Endothelial cell (in vitro differentiated cells): ENCODE results near the gene SRRM4. TPM values are rescaled to one million over a fixed set of nuclear protein-coding genes. Genes with fewer than 3 reads are reported as not detected.

Source experiments
- DNase-seq: peaks from one replicate; pipeline ENCODE4 v3.0.0; 2021; ENCODE audit warnings: low spot score
- H3K27ac Mint-ChIP-seq: one replicate; pipeline ENCODE4 v1.8.0; 2021; ENCODE audit warnings: mixed read lengths, inconsistent platforms; ENCODE audit not compliant: unreplicated experiment
- H3K27me3 Mint-ChIP-seq: one replicate; pipeline ENCODE4 v1.8.0; 2021; ENCODE audit warnings: mild to moderate bottlenecking, moderate library complexity, mixed read lengths, inconsistent platforms; ENCODE audit not compliant: unreplicated experiment
- H3K36me3 Mint-ChIP-seq: one replicate; pipeline ENCODE4 v1.8.0; 2021; ENCODE audit warnings: mild to moderate bottlenecking, low read depth, mixed read lengths, inconsistent platforms; ENCODE audit not compliant: unreplicated experiment
- H3K4me1 Mint-ChIP-seq: one replicate; pipeline ENCODE4 v1.8.0; 2021; ENCODE audit warnings: mild to moderate bottlenecking, mixed read lengths, inconsistent platforms; ENCODE audit not compliant: unreplicated experiment
- H3K4me3 Mint-ChIP-seq: one replicate; pipeline ENCODE4 v1.8.0; 2021; ENCODE audit warnings: mild to moderate bottlenecking, mixed read lengths, inconsistent platforms; ENCODE audit not compliant: unreplicated experiment
- H3K9me3 Mint-ChIP-seq: one replicate; pipeline ENCODE4 v1.8.0; 2021; ENCODE audit warnings: mixed read lengths, inconsistent platforms; ENCODE audit not compliant: unreplicated experiment
- CTCF ChIP-seq: fragments of 200-600 bp; sonication (generic); IDR thresholded peaks from one replicate; pipeline ENCODE4 v1.5.0; 2021; ENCODE audit warnings: antibody characterized with exemption; ENCODE audit not compliant: unreplicated experiment
- total RNA-seq: library from RNA; stranded (reverse); fragmentation: NEBNext Ultra II Directional; extraction: Animal tissue kit (Norgen Biotek cat#: 25700); gene quantifications from one replicate; pipeline ENCODE4 v1.2.1, GENCODE V29; 2021; ENCODE audit not compliant: unreplicated experiment

The SRRM4 gene
- total RNA-seq, 1 donor from 2014 or later = 3.6 TPM

- DNase-seq = no peak
- no peak for TF ChIP-seq CTCF
- no peaks in the 10 kb centered on the region for H3K36me3 Mint-ChIP-seq
- peaks cover 11% of the 10 kb centered on the region for H3K4me1 Mint-ChIP-seq
- H3K27ac Mint-ChIP-seq = no peak overlapping the region
- no peaks in the 10 kb centered on the region for H3K9me3 Mint-ChIP-seq
- peaks cover 8% of the 10 kb centered on the region for H3K27me3 Mint-ChIP-seq
- H3K4me3 Mint-ChIP-seq = no peak overlapping the region
Measured at GRCh38 chr12:119177056-119177325, 195.7 kb downstream of the SRRM4 start.

- Mint-ChIP-seq H3K27me3 (peaks cover 8% of the 10 kb centered on the region), H3K4me1 (peaks cover 11% of the 10 kb centered on the region)
Measured at GRCh38 chr12:119177724-119178380, 196.5 kb downstream of the SRRM4 start.

DNA sequence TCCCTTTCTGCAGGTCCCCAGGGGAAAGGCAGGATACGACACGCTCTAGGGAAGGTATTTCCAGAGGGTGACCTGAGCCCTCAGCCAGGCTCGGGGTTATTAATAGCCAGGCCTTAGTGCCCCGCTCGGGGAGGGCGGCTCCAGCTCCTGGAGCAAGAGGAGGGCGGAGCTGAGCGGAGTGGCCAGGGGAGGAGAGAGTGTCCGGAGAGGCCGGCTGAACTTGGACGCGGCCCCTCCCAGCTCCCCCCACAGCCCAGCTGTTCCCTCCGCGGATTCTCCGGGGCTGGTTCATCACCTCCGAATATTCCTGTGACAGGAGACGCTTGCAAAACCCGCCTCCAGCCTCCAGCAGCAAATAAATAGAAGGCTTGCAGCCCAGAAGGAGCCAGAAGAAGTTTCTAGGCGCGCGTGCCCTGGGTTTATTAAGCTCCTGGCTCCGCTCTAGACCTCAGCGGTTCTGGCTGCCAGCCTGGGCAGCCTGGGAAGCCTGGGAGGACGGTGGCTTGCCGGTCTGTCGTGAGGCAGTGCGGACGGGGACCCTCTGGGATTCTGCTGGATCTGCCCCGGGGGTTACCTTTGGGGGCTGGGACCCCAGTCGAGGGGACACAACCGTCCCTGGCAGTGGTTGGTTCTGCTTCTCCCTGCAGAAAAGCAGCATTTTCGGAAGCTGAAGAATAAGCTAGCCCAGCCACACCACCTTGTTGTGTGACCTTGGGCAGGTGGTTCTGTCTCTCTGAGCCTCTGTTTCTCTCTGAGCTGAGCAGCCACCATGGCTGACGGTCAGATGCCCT is 197.4 kb downstream of the SRRM4 start, which contains the start of gene HSPB8:
Gene HSPB8 (plus strand): TSS at position 388 of the 791 bp plus-strand sequence. CDS start 382 bp downstream, at position 770.
- Mint-ChIP-seq H3K36me3 (no peaks in the 10 kb centered on the region), H3K27ac (no peak within 1 kb of the TSS), H3K27me3 (peaks cover 8% of the 10 kb centered on the region), H3K9me3 (no peaks in the 10 kb centered on the region), H3K4me3 (no peak within 1 kb of the TSS), H3K4me1 (peaks cover 11% of the 10 kb centered on the region)
- no peak for TF ChIP-seq CTCF
- DNase-seq = peak; percentile 38

More at GRCh38 chr12:119177724-119178380, 196.5 kb downstream of the SRRM4 start:
- no peak for TF ChIP-seq CTCF
- no peaks in the 10 kb centered on the region for H3K36me3 Mint-ChIP-seq
- no peaks in the 10 kb centered on the region for H3K9me3 Mint-ChIP-seq
- H3K4me3 Mint-ChIP-seq = no peak overlapping the region
- DNase-seq = no peak
- no peak overlapping the region for H3K27ac Mint-ChIP-seq

- peaks cover 8% of the 10 kb centered on the region for H3K27me3 Mint-ChIP-seq
- H3K27ac Mint-ChIP-seq = no peak overlapping the region
- H3K9me3 Mint-ChIP-seq = no peaks in the 10 kb centered on the region
- no peak for TF ChIP-seq CTCF
- no peak overlapping the region for H3K4me3 Mint-ChIP-seq
- DNase-seq = peak; percentile 19
- H3K36me3 Mint-ChIP-seq = no peaks in the 10 kb centered on the region
- H3K4me1 Mint-ChIP-seq = peaks cover 11% of the 10 kb centered on the region
Measured at GRCh38 chr12:119179335-119180021, 198.1 kb downstream of the SRRM4 start.
